22Rv1 (cell line): ENCODE measurements around the gene NHERF1.

Source experiments
- CTCF ChIP-seq: fragments of 450-650 bp; IDR thresholded peaks from 2 replicates; pipeline ENCODE4 v1.5.1; 2017; ENCODE audit warnings: mild to moderate bottlenecking
- ZFX ChIP-seq: fragments of 450-650 bp; IDR thresholded peaks from 2 replicates; pipeline ENCODE4 v1.6.1; 2017; ENCODE audit warnings: antibody characterized with exemption, borderline replicate concordance

- no peak for TF ChIP-seq CTCF
- no peak for TF ChIP-seq ZFX
Measured at GRCh38 chr17:74776044-74776962, 27.9 kb downstream of the NHERF1 start, which contains the start of gene NAT9.
